Prostate gland (tissue), 2 donors: ENCODE measurements around the gene EIF2B2. TPM values are rescaled to one million over a fixed set of nuclear protein-coding genes. Genes with fewer than 3 reads are reported as not detected.

Experiments
- DNase-seq: peaks from one replicate; pipeline ENCODE4 v3.0.0-alpha.2; 2019; ENCODE audit warnings: low spot score
- H3K27ac ChIP-seq, 2 donors: fragments of 200-600 bp; sonication (generic); 2 replicates each; pipeline ENCODE4 v1.5.1; 2017 to 2019
- H3K27me3 ChIP-seq: fragments of 200-600 bp; sonication (generic); replicated peaks from 2 replicates; pipeline ENCODE4 v1.5.1; 2019; ENCODE audit not compliant: insufficient read depth
- H3K36me3 ChIP-seq, 2 donors: fragments of 200-600 bp; sonication (generic); 1 replicate in 1 of 2; 2 replicates in 1 of 2; pipeline versions ENCODE4 v1.5.1 to v1.8.1; 2017 to 2019
- H3K4me1 ChIP-seq: fragments of 200-600 bp; sonication (generic); replicated peaks from 2 replicates; pipeline ENCODE4 v1.5.1; 2019
- H3K4me3 ChIP-seq, 2 donors: fragments of 200-600 bp; sonication (generic); 2 replicates each; pipeline ENCODE4 v1.5.1; 2017 to 2019
- H3K9me3 ChIP-seq: fragments of 200-600 bp; sonication (generic); 2 replicates; pipeline ENCODE4 v1.5.1; 2017
- POLR2A ChIP-seq: fragments of 450-650 bp; IDR thresholded peaks from one replicate; pipeline ENCODE4 v1.6.1; 2016; ENCODE audit warnings: antibody characterized with exemption, mild to moderate bottlenecking
- POLR2AphosphoS5 ChIP-seq: sonication (generic); formaldehyde crosslinking; IDR thresholded peaks from one replicate; pipeline ENCODE4 v1.6.1; 2017; ENCODE audit warnings: antibody characterized with exemption
- WGBS: methylation state at CpG from one replicate; pipeline ENCODE4 v1.1.5; 2018; 5-methylcytosine and 5-hydroxymethylcytosine counted together
- intact Hi-C: fragments of 100-400 bp; cut with DNase I; formaldehyde crosslinking; loops from one replicate; pipeline ENCODE4 v1.14.2; 2022
- total RNA-seq, 2 donors: library from RNA; depleted of rRNA; stranded (reverse); fragments of >200 nt; gene quantifications; one replicate each; pipeline ENCODE4 v1.1.0, GENCODE V29; 2016
- TF ChIP-seq, protein P1 (sequence below), 4 experiments: fragments of 200-600 bp in 2 of 4; fragments of 450-650 bp in 2 of 4; sonication (generic) in 2 of 4; IDR thresholded peaks; 1 replicate in 3 of 4; 2 replicates in 1 of 4; pipeline ENCODE4 v1.5.1; 2016 to 2019; ENCODE audit warnings: antibody characterized with exemption in 4 of 4, mild to moderate bottlenecking in 2 of 4, moderate library complexity in 2 of 4

EIF2B2 gene
- total RNA-seq, 2 donors from 2014 or later = 43.9 to 60.4 TPM

DNA sequence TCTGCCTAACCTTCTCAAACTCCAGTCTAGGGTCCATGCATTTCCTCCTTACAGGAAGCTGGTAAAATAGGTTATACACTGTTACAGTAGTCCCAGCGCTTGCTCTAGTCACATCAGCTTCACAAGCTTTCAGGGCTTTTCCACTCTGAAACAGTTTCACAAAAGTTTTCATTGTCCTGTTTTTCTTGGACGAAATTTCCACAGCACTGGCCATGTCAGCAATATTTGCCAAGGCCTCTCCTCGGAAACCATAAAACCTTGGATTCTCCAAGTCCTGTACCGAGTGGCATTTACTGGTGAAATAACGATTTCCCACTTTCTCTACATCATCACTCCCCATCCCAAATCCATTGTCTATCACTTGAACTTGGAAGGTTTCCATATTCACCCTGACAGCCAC lies 46.4 kb downstream of the EIF2B2 start:
- H3K9me3 ChIP-seq = no peaks in the 10 kb centered on the region
- no peak overlapping the region for H3K27ac ChIP-seq
- 54% methylated on average over 5 of the region's 5 CpGs for WGBS
- H3K36me3 ChIP-seq = no peaks in the 10 kb centered on the region
- no peak overlapping the region for H3K4me3 ChIP-seq
- no peaks in the 10 kb centered on the region for H3K27me3 ChIP-seq
- intact Hi-C loops = no loop called here
- H3K4me1 ChIP-seq = peaks cover 3% of the 10 kb centered on the region
- no peak for DNase-seq
- no peak for TF ChIP-seq POLR2A
- TF ChIP-seq, protein P1, sequence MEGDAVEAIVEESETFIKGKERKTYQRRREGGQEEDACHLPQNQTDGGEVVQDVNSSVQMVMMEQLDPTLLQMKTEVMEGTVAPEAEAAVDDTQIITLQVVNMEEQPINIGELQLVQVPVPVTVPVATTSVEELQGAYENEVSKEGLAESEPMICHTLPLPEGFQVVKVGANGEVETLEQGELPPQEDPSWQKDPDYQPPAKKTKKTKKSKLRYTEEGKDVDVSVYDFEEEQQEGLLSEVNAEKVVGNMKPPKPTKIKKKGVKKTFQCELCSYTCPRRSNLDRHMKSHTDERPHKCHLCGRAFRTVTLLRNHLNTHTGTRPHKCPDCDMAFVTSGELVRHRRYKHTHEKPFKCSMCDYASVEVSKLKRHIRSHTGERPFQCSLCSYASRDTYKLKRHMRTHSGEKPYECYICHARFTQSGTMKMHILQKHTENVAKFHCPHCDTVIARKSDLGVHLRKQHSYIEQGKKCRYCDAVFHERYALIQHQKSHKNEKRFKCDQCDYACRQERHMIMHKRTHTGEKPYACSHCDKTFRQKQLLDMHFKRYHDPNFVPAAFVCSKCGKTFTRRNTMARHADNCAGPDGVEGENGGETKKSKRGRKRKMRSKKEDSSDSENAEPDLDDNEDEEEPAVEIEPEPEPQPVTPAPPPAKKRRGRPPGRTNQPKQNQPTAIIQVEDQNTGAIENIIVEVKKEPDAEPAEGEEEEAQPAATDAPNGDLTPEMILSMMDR (IDR thresholded peaks at IDR 0.05) = no peak
- TF ChIP-seq POLR2AphosphoS5 = no peak

DNA sequence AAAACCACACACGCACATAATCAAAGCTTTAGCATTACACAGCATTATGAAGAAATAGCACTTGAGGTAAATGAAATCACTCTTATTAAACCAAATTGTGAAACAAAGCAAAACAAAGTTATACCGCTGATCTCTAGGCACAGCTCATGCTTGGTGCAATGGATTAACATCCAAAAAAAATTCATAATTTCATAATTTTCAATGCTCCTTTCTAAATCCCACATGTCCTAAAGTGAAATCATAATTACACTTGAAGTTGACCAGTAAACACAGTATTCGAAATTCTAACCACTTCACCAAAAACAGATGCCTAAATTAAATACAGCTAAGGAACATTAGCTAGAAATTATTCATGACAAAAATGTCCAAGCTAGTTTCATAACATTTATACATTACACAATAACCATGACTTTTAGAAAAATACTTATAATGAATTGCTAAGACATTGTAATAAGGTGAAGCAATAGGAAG lies 47.0 kb downstream of the EIF2B2 start:
- TF ChIP-seq POLR2AphosphoS5 = no peak
- no peak for TF ChIP-seq POLR2A
- TF ChIP-seq, protein P1 (IDR thresholded peaks at IDR 0.05) = no peak
- Histone ChIP-seq H3K9me3 (no peaks in the 10 kb centered on the region), H3K4me3 (no peak overlapping the region), H3K36me3 (no peaks in the 10 kb centered on the region), H3K4me1 (peaks cover 3% of the 10 kb centered on the region), H3K27ac (no peak overlapping the region), H3K27me3 (no peaks in the 10 kb centered on the region)
- intact Hi-C loops = loop anchor here (2.0 kb wide), 1 partner anchor 19 kb away; the partner anchor contains the start of gene ZC2HC1C
- DNase-seq = no peak
- 89% methylated on average over 3 of the region's 3 CpGs for WGBS

DNA sequence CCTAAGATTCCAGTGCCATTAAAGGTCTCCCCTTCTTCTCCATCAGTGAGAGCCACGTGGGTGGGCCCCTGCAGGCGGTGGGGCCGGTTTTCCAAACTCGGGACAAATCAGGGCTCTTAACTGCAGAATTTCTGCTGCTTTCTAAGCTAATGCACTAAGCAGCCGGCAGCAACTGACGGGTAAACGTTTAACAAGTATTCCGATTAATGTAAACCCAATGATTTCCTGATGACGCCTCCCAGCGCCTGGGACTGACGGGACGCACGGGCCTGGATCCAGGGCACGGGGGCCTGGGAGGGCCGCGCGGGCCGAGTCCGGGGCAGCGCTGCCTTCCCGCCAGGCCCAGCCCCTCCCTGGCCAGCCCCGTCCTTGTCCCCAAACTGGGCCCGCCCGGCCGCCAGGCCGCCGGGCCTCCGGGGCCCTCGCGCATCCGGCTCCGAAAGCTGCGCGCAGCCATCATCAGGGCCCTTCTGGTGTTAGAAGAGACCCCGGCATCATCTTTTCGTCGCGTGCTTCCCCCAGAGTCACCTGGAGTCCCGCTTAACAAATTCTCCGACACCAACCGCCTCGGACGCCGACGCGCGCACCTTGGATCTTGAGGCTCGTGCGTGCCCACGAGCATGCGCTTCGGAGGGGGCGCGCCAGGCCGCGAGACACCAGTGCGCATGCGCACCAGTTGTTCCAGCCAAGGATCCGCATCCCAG lies 48.3 kb downstream of the EIF2B2 start, which contains the start of gene MLH3:
Gene MLH3, minus strand, starts transcription at position 616 of the 704 bp plus-strand sequence. CDS start 1,812 bp downstream, outside the sequence.
- Histone ChIP-seq H3K9me3 (no peaks in the 10 kb centered on the region), H3K27me3 (no peaks in the 10 kb centered on the region), H3K4me3 (peak within 1 kb of the TSS; percentile 60 to 74), H3K36me3 (no peaks in the 10 kb centered on the region), H3K27ac (peak within 1 kb of the TSS; percentile 87 to 93), H3K4me1 (peaks cover 3% of the 10 kb centered on the region)
- DNase-seq = peak; percentile 80
- intact Hi-C loops = loop anchor here (2.0 kb wide), 1 partner anchor 18 kb away; the partner anchor contains the start of gene ZC2HC1C
- under 1% methylated on average over 57 of the region's 59 CpGs for WGBS
- TF ChIP-seq POLR2AphosphoS5 = peak; percentile 93
- TF ChIP-seq, protein P1 (IDR thresholded peaks at IDR 0.05) = no peak
- TF ChIP-seq POLR2A = peak; percentile 72

DNA sequence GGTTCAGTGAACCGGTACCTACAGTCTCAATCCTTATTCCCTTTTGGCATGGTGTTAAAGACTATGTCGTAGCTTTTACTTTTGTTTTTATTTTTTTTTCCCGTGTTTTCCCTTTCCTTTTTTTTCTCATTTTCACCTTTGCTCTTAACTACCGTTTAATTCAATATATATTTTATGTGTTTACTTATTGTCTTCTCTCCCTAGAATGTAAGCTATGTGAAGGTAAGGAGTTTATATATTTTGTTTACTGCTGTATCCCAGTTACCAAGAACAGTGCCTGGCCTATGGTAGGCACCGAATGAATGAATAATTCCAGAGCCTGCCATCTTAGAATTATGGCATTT lies 48.8 kb downstream of the EIF2B2 start:
- intact Hi-C loops = loop anchor here (2.0 kb wide), 1 partner anchor 17 kb away; the partner anchor contains the start of gene ZC2HC1C
- 19% methylated on average over 5 of the region's 5 CpGs for WGBS
- peak overlapping the region; percentile 87 to 93 for H3K27ac ChIP-seq
- no peaks in the 10 kb centered on the region for H3K27me3 ChIP-seq
- TF ChIP-seq, protein P1 (IDR thresholded peaks at IDR 0.05) = no peak
- TF ChIP-seq POLR2AphosphoS5 (no peak), POLR2A (no peak)
- no peak for DNase-seq
- no peaks in the 10 kb centered on the region for H3K36me3 ChIP-seq
- H3K4me1 ChIP-seq = peaks cover 3% of the 10 kb centered on the region
- peak overlapping the region; percentile 60 to 74 for H3K4me3 ChIP-seq
- H3K9me3 ChIP-seq = no peaks in the 10 kb centered on the region
